H1 (cell line): ENCODE data around the gene USP36. TPM values are rescaled to one million over a fixed set of nuclear protein-coding genes. Genes with fewer than 3 reads are reported as not detected.

Experiments
- BRCA1 ChIP-seq: IDR thresholded peaks from 2 replicates; pipeline ENCODE4 v1.6.1; 2012; ENCODE audit warnings: low read depth, low read length, improper control_type of control experiment
- HDAC6 ChIP-seq: IDR thresholded peaks from one replicate; pipeline ENCODE4 v1.7.1; 2012; ENCODE audit warnings: low read depth, mild to moderate bottlenecking, inconsistent platforms, low read length, moderate library complexity
- RFX5 ChIP-seq: IDR thresholded peaks from 2 replicates; pipeline ENCODE4 v1.6.1; 2011; ENCODE audit warnings: low read depth, low read length, improper control_type of control experiment, borderline replicate concordance
- ZNF274 ChIP-seq: IDR thresholded peaks from 2 replicates; pipeline ENCODE4 v1.7.0; 2012; ENCODE audit warnings: low read length, borderline replicate concordance; ENCODE audit errors: extremely low read depth
- polyA plus RNA-seq, 7 experiments: library from polyadenylated mRNA; depleted of rRNA in 3 of 7; stranded (reverse) in 5 of 7; unstranded in 2 of 7; fragments of >200 nt in 5 of 7; fragments of 200-250 nt in 2 of 7; gene quantifications; 1 replicate in 5 of 7; 2 replicates in 1 of 7; 4 replicates in 1 of 7; pipeline versions ENCODE4 v1.2.1 to v1.2.3, GENCODE V29; 2011 to 2013; ENCODE audit warnings: missing spikeins in 2 of 7, mixed read lengths in 2 of 7
- total RNA-seq: library from RNA; stranded (reverse); fragmentation: NEBNext Ultra II Directional; extraction: Animal tissue kit (Norgen Biotek cat#: 25700); gene quantifications from 2 replicates; pipeline ENCODE4 v1.2.1, GENCODE V29; 2021
- TF ChIP-seq, protein P1 (sequence below): IDR thresholded peaks from 2 replicates; pipeline ENCODE4 v1.6.1; 2012; ENCODE audit warnings: low read length, inconsistent platforms

The USP36 gene
- total and polyA plus RNA-seq, 2 of the 8 experiments (the other 6 are each of a cell fraction or from before 2014, with no cell fraction given) = 40.7 to 67.7 TPM

DNA sequence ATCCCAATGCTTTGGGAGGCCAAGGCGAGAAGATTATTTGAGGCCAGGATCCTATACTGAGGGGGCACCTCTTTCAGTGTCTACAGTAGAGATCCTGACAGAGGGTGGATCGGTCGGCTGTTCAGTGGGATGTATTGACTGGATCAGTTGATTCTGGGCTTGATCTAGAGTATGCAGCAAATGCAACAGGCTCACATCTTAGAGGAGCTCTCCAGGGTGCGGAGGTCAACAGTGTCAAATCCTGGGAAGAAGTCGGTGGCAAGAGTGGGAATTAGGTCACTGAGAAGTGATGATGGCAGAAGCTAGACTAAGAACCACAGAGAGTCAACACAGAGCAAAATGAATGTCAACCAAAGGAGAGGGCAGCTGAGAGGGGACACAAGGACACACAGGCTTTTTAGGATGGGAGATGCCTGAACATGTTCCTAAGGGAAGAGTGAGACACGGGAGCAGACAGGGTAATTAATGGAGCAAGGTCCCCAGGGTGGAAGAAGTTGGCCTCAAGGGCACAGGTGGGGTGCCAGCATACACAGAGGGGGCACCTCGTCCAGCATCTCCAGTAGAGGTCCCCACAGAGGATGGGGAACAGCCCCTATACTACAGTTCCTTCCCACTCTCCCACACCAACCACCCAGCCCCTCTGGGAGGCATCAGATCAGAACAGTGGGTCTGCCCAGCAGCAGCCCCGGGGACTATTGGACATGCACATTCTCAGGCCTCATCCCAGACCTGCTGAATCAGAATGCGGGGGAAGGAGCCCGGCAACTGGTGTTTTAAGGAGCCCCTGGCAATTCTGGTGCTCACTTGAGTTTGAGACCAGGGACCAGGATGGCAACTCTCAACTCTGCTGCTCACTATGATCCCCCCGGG, 48.5 kb downstream of the USP36 start (continued):
- TF ChIP-seq HDAC6 = no peak
- TF ChIP-seq, protein P1, sequence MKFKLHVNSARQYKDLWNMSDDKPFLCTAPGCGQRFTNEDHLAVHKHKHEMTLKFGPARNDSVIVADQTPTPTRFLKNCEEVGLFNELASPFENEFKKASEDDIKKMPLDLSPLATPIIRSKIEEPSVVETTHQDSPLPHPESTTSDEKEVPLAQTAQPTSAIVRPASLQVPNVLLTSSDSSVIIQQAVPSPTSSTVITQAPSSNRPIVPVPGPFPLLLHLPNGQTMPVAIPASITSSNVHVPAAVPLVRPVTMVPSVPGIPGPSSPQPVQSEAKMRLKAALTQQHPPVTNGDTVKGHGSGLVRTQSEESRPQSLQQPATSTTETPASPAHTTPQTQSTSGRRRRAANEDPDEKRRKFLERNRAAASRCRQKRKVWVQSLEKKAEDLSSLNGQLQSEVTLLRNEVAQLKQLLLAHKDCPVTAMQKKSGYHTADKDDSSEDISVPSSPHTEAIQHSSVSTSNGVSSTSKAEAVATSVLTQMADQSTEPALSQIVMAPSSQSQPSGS = no peak
- no peak for TF ChIP-seq RFX5
- no peak for TF ChIP-seq BRCA1
- no peak for TF ChIP-seq ZNF274
